Measurements from ENCODE around the gene C2.

The C2 gene

DNA sequence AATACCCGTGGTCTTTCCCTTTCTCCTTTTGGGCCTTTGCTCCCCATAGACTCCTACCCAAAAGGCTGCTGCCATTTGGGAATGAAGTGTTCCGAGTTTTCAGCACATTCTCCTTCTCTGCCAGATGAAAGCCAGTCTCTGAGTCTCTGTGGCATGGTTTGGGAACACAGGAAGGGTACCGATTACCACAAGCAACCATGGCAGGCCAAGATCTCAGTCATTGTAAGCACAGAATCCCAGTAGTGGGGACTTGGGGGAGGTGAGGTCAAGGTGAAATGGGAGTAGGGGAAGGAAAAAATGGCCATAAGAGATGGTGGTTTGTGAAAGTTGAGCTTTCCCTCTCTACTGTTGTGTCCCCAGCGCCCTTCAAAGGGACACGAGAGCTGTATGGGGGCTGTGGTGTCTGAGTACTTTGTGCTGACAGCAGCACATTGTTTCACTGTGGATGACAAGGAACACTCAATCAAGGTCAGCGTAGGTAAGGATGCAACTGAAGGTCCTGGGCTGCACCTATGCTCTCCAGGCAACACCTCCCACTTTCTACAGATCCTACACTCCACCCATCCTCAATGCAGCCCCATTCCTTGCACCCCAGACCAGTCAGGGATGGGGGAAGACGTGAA lies 22.5 kb downstream of the C2 start:
- in situ Hi-C loops (cut with HindIII; ENCODE audit: low pct_ligation_motif_present, low sequenced_read_pairs), result no loop called here
- H3K27me3 ChIP-seq (replicated peaks), result no peaks in the 10 kb centered on the region
- peaks cover 40% of the 10 kb centered on the region for H3K36me3 ChIP-seq (replicated peaks)
- TF ChIP-seq, protein P1, sequence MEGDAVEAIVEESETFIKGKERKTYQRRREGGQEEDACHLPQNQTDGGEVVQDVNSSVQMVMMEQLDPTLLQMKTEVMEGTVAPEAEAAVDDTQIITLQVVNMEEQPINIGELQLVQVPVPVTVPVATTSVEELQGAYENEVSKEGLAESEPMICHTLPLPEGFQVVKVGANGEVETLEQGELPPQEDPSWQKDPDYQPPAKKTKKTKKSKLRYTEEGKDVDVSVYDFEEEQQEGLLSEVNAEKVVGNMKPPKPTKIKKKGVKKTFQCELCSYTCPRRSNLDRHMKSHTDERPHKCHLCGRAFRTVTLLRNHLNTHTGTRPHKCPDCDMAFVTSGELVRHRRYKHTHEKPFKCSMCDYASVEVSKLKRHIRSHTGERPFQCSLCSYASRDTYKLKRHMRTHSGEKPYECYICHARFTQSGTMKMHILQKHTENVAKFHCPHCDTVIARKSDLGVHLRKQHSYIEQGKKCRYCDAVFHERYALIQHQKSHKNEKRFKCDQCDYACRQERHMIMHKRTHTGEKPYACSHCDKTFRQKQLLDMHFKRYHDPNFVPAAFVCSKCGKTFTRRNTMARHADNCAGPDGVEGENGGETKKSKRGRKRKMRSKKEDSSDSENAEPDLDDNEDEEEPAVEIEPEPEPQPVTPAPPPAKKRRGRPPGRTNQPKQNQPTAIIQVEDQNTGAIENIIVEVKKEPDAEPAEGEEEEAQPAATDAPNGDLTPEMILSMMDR (IDR thresholded peaks at IDR 0.05; ENCODE audit: low read depth, low read length, missing control alignments), result no peak
- no peak overlapping the region for H3K27ac ChIP-seq
- DNase-seq, result no peak
- no peak overlapping the region for H3K4me3 ChIP-seq (ENCODE audit: low read depth, low read length)

DNA sequence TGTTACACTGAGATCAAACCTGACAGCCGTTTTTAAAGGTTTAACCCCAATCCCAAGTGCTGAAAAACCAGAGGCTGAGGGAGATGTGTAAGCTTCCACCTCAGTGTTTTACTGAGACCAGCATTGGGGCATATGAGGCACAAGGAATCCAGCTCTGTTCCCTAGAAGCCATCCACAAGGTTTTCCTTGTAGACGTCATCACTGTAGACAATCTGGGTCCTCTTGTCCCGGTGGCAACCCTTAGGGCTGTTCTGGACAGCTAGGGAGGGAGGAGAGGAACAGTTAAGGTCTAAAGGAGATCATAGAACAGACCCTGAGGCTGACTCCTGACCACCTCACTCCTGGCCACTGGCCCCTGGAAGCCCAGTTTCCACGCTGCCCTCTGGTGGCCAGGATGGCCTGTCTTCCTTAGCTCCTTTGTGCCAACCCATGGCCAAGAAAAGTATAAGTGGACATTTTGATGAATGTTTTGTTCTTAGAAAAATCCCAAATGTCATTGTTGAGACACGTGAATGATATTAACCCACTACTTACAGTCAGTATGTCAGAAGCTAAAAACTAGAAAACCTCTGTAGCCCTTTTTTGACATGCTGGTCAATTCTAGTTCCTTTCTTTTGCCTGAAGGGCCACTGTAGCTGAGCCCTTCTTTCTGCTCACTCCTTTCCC lies 24.8 kb downstream of the C2 start:
- in situ Hi-C loops (cut with HindIII; ENCODE audit: low pct_ligation_motif_present, low sequenced_read_pairs), result no loop called here

DNA sequence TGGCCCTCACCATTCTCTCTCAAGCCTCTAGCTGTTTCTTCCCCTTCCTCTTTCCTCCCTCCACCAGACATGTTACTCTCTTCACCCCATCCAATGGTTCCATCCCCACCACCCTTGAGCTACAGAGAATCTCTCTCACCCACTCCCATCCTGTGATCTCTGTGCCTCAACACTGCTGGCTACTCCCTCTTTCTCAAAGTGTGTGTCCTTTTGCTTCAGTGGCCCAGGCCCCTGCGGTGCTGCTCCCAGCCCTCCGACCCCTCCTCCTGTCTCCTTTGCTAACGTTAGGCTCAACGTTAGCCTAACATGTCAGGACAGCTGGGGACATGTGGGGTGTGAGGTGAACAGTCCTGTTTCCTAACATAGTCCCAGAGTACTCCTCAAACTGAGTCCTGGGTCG lies 25.4 kb downstream of the C2 start:
- DNase-seq, result no peak
- TF ChIP-seq, protein P1 (IDR thresholded peaks at IDR 0.05; ENCODE audit: low read depth, low read length, missing control alignments), result no peak
- Histone ChIP-seq H3K27me3 (replicated peaks) (no peaks in the 10 kb centered on the region), H3K27ac (no peak overlapping the region), H3K4me3 (ENCODE audit: low read depth, low read length) (no peak overlapping the region), H3K36me3 (replicated peaks) (peaks cover 50% of the 10 kb centered on the region)
- in situ Hi-C loops (cut with HindIII; ENCODE audit: low pct_ligation_motif_present, low sequenced_read_pairs), result no loop called here

More for the DNA sequence above, 24.8 kb downstream of the C2 start:
- Histone ChIP-seq H3K27me3 (replicated peaks) (no peaks in the 10 kb centered on the region), H3K4me3 (ENCODE audit: low read depth, low read length) (no peak overlapping the region), H3K27ac (no peak overlapping the region), H3K36me3 (replicated peaks) (peaks cover 50% of the 10 kb centered on the region)
- peak; percentile 46 for DNase-seq
- TF ChIP-seq, protein P1 (IDR thresholded peaks at IDR 0.05; ENCODE audit: low read depth, low read length, missing control alignments), result peak; percentile 95

DNA sequence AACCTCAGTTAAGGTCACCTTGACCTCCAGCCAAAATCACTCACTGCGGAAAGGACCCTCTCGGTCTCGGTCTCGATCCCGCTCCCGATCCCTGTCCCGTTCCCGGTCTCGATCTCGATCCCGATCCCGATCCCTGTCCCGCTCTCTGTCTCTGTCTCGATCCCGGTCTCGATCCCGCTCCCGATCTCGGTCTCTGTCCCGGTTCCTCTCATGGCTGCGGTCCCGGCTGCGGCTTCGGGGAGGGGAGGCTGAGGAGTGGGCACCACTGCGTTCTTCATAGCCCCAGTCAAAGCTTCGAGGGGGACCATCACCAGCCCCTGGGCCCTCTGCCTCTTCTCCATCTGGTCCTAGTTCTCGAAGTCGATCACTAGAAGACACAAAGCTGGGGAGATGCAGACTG lies 27.0 kb downstream of the C2 start:
- TF ChIP-seq, protein P1 (IDR thresholded peaks at IDR 0.05; ENCODE audit: low read depth, low read length, missing control alignments), result no peak
- no peak for DNase-seq
- Histone ChIP-seq H3K27ac (no peak overlapping the region), H3K36me3 (replicated peaks) (peaks cover 50% of the 10 kb centered on the region), H3K4me3 (ENCODE audit: low read depth, low read length) (no peak overlapping the region), H3K27me3 (replicated peaks) (no peaks in the 10 kb centered on the region)
- in situ Hi-C loops (cut with HindIII; ENCODE audit: low pct_ligation_motif_present, low sequenced_read_pairs), result no loop called here

DNA sequence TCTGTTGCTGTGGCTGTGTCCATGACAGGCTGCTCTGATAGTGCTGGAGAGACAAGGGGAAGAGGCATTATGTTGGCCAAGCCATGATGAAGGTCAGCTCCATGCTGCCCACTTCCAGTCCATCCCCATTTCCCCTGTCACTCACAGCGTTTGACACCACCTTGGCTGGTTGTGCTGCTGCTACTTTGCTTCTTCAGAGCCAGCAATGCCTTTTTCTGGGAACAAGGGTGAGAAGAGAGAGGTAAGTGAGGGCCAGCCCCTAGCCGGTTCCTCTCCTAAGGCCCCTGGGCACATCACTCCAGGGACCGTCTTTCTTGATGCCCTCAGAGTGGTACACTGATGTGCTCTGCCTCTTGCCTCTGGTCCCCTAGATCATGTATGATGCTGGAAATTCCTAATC lies 29.3 kb downstream of the C2 start:
- Histone ChIP-seq H3K27me3 (replicated peaks) (no peaks in the 10 kb centered on the region), H3K4me3 (ENCODE audit: low read depth, low read length) (no peak overlapping the region), H3K36me3 (replicated peaks) (peaks cover 50% of the 10 kb centered on the region), H3K27ac (no peak overlapping the region)
- no peak for DNase-seq
- TF ChIP-seq, protein P1 (IDR thresholded peaks at IDR 0.05; ENCODE audit: low read depth, low read length, missing control alignments), result no peak
- in situ Hi-C loops (cut with HindIII; ENCODE audit: low pct_ligation_motif_present, low sequenced_read_pairs), result no loop called here

DNA sequence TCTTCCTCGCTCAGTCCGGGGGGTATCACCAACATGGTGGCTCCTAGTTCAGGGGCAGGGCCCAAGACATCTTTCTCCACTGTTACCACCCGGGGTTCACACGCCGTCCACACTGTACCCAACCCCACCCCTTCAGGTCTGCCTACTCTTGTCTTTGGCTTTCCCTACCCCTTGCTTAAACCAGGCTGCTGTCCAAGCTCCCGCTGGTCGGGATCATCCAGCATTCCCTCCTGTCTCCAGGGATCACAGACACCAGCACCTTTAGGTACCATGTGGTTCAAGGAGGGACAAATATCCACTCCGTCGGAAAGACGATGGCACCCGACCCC lies 30.9 kb downstream of the C2 start:
- in situ Hi-C loops (cut with HindIII; ENCODE audit: low pct_ligation_motif_present, low sequenced_read_pairs), result no loop called here
- H3K4me3 ChIP-seq (ENCODE audit: low read depth, low read length), result peak overlapping the region; percentile 100
- DNase-seq, result no peak
- no peaks in the 10 kb centered on the region for H3K27me3 ChIP-seq (replicated peaks)
- TF ChIP-seq, protein P1 (IDR thresholded peaks at IDR 0.05; ENCODE audit: low read depth, low read length, missing control alignments), result no peak
- peak overlapping the region; percentile 51 for H3K27ac ChIP-seq
- peaks cover 50% of the 10 kb centered on the region for H3K36me3 ChIP-seq (replicated peaks)

All from brain microvascular endothelial cell (primary cell).